K562 (cell line): ENCODE measurements around the gene LRRK1. TPM values are rescaled to one million over a fixed set of nuclear protein-coding genes. Genes with fewer than 3 reads are reported as not detected.
A peak's percentile ranks its signal among the peaks of the same experiment; 100 is the strongest.

Source experiments
- ATAC-seq: fragments of 200-7000 bp; cut with Tn5 transposase; 3 replicates; pipeline ENCODE4 v1.9.1; 2020; ENCODE audit warnings: moderate library complexity
- BruUV-seq: library from RNA; stranded (reverse); fragments of 400-500 nt; replicated peaks from 2 replicates; lab custom pipeline; 2021; lab: Mats Ljungman, UMichigan
- CTCF ChIA-PET: fragments of 300-600 bp; formaldehyde crosslinking; extraction: SDS; loops from one replicate; lab custom pipeline; 2021; ENCODE audit warnings: low intra/inter-chr PET ratio; lab: Yijun Ruan, JAX
- POLR2A ChIA-PET: fragments of 300-600, 350-650 bp; sonication (Branson Sonifier 250); formaldehyde crosslinking; extraction: SDS; loops from one replicate; lab custom pipeline; 2021; ENCODE audit warnings: antibody characterized with exemption, inconsistent platforms; lab: Yijun Ruan, JAX
- DNase-seq, 4 experiments: peaks; one replicate each; pipeline versions ENCODE4 v3.0.0 to v3.0.0-alpha.2; 2011 to 2018; ENCODE audit warnings: low spot score in 3 of 4, mixed read lengths in 3 of 4; ENCODE audit errors: extremely low read depth in 1 of 4
- FAIRE-seq: peaks from 2 replicates; lab custom pipeline; 2011; peaks lifted over from hg19 to GRCh38; lab: Jason Lieb, UNC
- H2AFZ ChIP-seq: 2 replicates; pipeline ENCODE4 v1.6.0; 2011; ENCODE audit warnings: low read depth, low read length, control low read depth, inconsistent platforms
- H3K27ac ChIP-seq: fragments of 200-600 bp; 3 replicates; pipeline ENCODE4 v1.8.0; 2011; ENCODE audit warnings: low read depth, mild to moderate bottlenecking, control low read depth, inconsistent platforms, low read length, moderate library complexity, mixed read lengths; ENCODE audit errors: extremely low read depth
- H3K27me3 ChIP-seq, 2 experiments: fragments of 300-600 bp in 1 of 2; 2 replicates in 1 of 2; 3 replicates in 1 of 2; pipeline versions ENCODE4 v1.6.0 to v1.8.0; 2011; ENCODE audit warnings: inconsistent platforms in 2 of 2, low read length in 2 of 2, mild to moderate bottlenecking in 1 of 2, mixed read lengths in 1 of 2, moderate library complexity in 1 of 2; ENCODE audit not compliant: control insufficient read depth in 2 of 2, insufficient read depth in 2 of 2
- H3K36me3 ChIP-seq: fragments of 300-600 bp; 3 replicates; pipeline ENCODE4 v1.8.0; 2011; ENCODE audit warnings: mild to moderate bottlenecking, low read length, inconsistent platforms; ENCODE audit not compliant: control insufficient read depth, insufficient read depth
- H3K4me1 ChIP-seq, 2 experiments: fragments of 200-600 bp in 1 of 2; replicated peaks in 1 of 2; 2 replicates in 1 of 2; 3 replicates in 1 of 2; pipeline versions ENCODE4 v1.5.1 to v1.8.0; 2011; ENCODE audit warnings: inconsistent platforms in 2 of 2, low read length in 2 of 2, mild to moderate bottlenecking in 1 of 2, mixed read lengths in 1 of 2, moderate library complexity in 1 of 2; ENCODE audit not compliant: control insufficient read depth in 2 of 2, insufficient read depth in 2 of 2
- H3K4me2 ChIP-seq: 2 replicates; pipeline ENCODE4 v1.6.1; 2011; ENCODE audit warnings: low read length, control low read depth, inconsistent platforms, mixed read lengths; ENCODE audit not compliant: insufficient read depth
- H3K4me3 ChIP-seq: fragments of 200-600 bp; sonication (generic), shearing (Covaris generic); 2 replicates; pipeline ENCODE4 v1.5.1; 2016; ENCODE audit warnings: control low read depth, inconsistent platforms
- H3K79me2 ChIP-seq: fragments of 200-600 bp; 3 replicates; pipeline ENCODE4 v1.8.0; 2011; ENCODE audit warnings: low read length, inconsistent platforms; ENCODE audit not compliant: control insufficient read depth, insufficient read depth
- H3K9ac ChIP-seq, 2 experiments: 2 replicates each; pipeline versions ENCODE4 v1.6.0 to v1.6.1; 2011; ENCODE audit warnings: low read depth in 2 of 2, low read length in 2 of 2, control low read depth in 1 of 2, inconsistent platforms in 1 of 2, mild to moderate bottlenecking in 1 of 2, mixed read lengths in 1 of 2; ENCODE audit not compliant: insufficient read depth in 1 of 2
- H3K9me1 ChIP-seq: one replicate; pipeline ENCODE4 v1.6.0; 2011; ENCODE audit warnings: inconsistent platforms, mild to moderate bottlenecking, low read length, moderate library complexity; ENCODE audit not compliant: control insufficient read depth, insufficient read depth
- H3K9me3 ChIP-seq: replicated peaks from 2 replicates; pipeline ENCODE4 v1.5.1; 2011; ENCODE audit warnings: low read depth, low read length, inconsistent platforms; ENCODE audit not compliant: control insufficient read depth, insufficient read depth
- H4K20me1 ChIP-seq: replicated peaks from 2 replicates; pipeline ENCODE4 v1.6.1; 2011; ENCODE audit warnings: low read length, inconsistent platforms, mixed read lengths; ENCODE audit not compliant: control insufficient read depth, insufficient read depth
- CBX5 ChIP-seq: IDR thresholded peaks from 2 replicates; pipeline ENCODE4 v1.6.1; 2014; ENCODE audit warnings: low read depth, borderline replicate concordance
- GATA2 ChIP-seq: sonication (generic); formaldehyde crosslinking; IDR thresholded peaks from 2 replicates; pipeline ENCODE4 v1.4.0; 2020; ENCODE audit warnings: mild to moderate bottlenecking, missing genetic modification reagents
- HDGF ChIP-seq: fragments of 450-650 bp; IDR thresholded peaks from 2 replicates; pipeline ENCODE4 v1.6.1; 2016
- JUNB ChIP-seq: fragments of 450-650 bp; formaldehyde crosslinking; conservative IDR thresholded peaks from 2 replicates; pipeline ENCODE4 v1.4.0; 2020; ENCODE audit warnings: mild to moderate bottlenecking
- NFE2 ChIP-seq: IDR thresholded peaks from 2 replicates; pipeline ENCODE4 v1.6.1; 2014; ENCODE audit warnings: antibody characterized with exemption, low read depth
- PHF8 ChIP-seq: fragments of 200-600 bp; sonication (generic); IDR thresholded peaks from 2 replicates; pipeline ENCODE4 v1.6.1; 2012; ENCODE audit warnings: mixed run types, mild to moderate bottlenecking, inconsistent platforms, low read length, moderate library complexity, borderline replicate concordance
- RBM34 ChIP-seq: fragments of 200-400 bp; formaldehyde crosslinking; IDR thresholded peaks from 2 replicates; pipeline ENCODE4 v1.6.1; 2018; ENCODE audit warnings: low read length, borderline replicate concordance; ENCODE audit not compliant: insufficient read depth
- SMARCA5 ChIP-seq: fragments of 450-650 bp; IDR thresholded peaks from 2 replicates; pipeline ENCODE4 v1.6.1; 2016
- SP2 ChIP-seq: IDR thresholded peaks from 2 replicates; pipeline ENCODE4 v1.6.1; 2011; ENCODE audit warnings: mild to moderate bottlenecking, low read depth, low read length, moderate library complexity; ENCODE audit not compliant: poor library complexity, severe bottlenecking; ENCODE audit errors: extremely low read depth
- ZNF280B ChIP-seq: fragments of 250-450 bp; sonication (Bioruptor Pico); IDR thresholded peaks from 2 replicates; pipeline ENCODE4 v1.5.1; 2021; ENCODE audit warnings: mild to moderate bottlenecking
- ZNF79 ChIP-seq: fragments of 250-450 bp; sonication (Bioruptor Pico); IDR thresholded peaks from 2 replicates; pipeline ENCODE4 v1.4.0; 2020; ENCODE audit warnings: low read depth, mild to moderate bottlenecking, moderate library complexity
- ZSCAN29 ChIP-seq: fragments of 450-650 bp; IDR thresholded peaks from 2 replicates; pipeline ENCODE4 v1.6.1; 2017
- WGBS: fragments of 100-300 bp; shearing (Covaris generic); methylation state at CpG from one replicate; pipeline ENCODE4 v1.1.6; 2016; ENCODE audit warnings: low coverage, mixed read lengths; ENCODE audit not compliant: insufficient coverage; ENCODE audit errors: missing lambda C conversion rate; 5-methylcytosine and 5-hydroxymethylcytosine counted together
- in situ Hi-C: fragments of 300-500 bp; cut with MboI; formaldehyde crosslinking; loops from 4 replicates; pipeline ENCODE4 v1.15.0; 2018; ENCODE audit warnings: inconsistent platforms, mixed read lengths
- intact Hi-C: fragments of 100-400 bp; cut with micrococcal nuclease; formaldehyde crosslinking; loops from 2 replicates; pipeline ENCODE4 v1.14.2; 2022
- polyA plus RNA-seq, 8 experiments: library from polyadenylated mRNA; depleted of rRNA in 4 of 8; stranded (reverse) in 5 of 8; unstranded in 3 of 8; fragments of >200 nt; fragmentation: Nextera tagmentation in 2 of 8; fragmentation: Illumina TruSeq in 1 of 8; extraction: Ambion mirVana in 2 of 8; extraction: Trizol in 1 of 8; gene quantifications; 2 replicates each; pipeline versions ENCODE4 v1.2.1 to v1.2.3, GENCODE V29; 2011 to 2014; ENCODE audit warnings: inconsistent platforms in 1 of 8, missing spikeins in 1 of 8
- total RNA-seq, 7 experiments: library from RNA; depleted of rRNA in 6 of 7; stranded (reverse); fragments of >200 nt in 6 of 7; fragmentation: Illumina TruSeq in 2 of 7; extraction: Trizol in 2 of 7; gene quantifications; 2 replicates each; pipeline versions ENCODE4 v1.2.1 to v1.2.3, GENCODE V29; 2011 to 2021; ENCODE audit warnings: low replicate concordance in 1 of 7

Gene LRRK1
- total and polyA plus RNA-seq, 9 of the 15 experiments (the other 6 are each of a cell fraction or from before 2014, with no cell fraction given), result 0.01 to 1.5 (median 0.11) TPM

DNA sequence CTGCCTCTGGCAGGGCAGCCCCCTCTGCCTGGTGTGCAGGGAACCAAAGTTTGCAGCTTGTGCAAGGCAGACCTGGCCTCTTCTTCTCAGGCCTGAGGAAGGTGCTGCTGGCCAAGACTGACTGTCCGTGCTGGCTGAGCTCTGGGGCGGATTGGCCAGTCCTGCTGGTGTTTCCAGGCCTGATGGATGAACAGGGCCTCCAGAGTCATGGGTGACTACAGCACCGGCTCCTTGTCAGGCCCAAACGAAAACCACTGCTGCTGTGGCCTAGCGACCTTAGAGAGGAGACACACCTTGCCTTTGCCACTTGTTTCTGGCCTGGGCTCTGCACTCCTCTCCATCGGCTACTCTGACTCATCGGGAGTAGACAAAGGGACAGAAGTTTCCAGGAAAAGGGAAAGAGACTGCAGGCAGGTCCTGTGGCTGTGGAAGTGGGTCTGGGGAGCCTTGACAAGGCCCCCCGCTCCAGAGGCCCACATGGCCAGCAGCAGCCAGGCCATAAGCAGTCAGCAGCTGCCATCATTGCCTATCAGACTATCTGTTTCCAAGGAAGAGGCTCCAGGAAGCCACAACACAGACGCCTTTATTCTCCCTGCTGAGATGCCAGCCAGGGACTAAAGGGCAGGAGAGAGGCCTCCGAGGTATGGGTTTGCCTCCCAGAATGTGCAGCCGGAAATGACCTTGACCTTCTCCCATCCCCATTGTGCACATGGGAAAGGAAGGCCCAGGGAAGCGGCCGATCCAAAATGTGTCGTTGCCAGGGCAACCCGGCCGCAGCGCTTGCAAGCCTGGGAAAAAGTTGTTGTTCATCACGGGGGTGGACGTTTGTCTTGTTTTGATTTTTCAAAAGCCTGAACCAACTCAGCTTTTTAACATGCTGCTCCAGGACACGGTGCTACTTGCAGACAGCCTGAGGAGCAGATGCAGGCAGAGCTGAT lies 172.2 kb downstream of the LRRK1 start (continued):
- TF ChIP-seq ZNF280B (no peak), HDGF (no peak)

- peak overlapping the region in 1 of 2 experiments; percentile 39; a peak in 1 of 4 replicates for H3K9ac ChIP-seq
Observed at GRCh38 chr15:101092156-101092866, 173.2 kb downstream of the LRRK1 start.

More at GRCh38 chr15:101092156-101092866, 173.2 kb downstream of the LRRK1 start:
- Histone ChIP-seq H3K36me3 (no peaks in the 10 kb centered on the region), H3K79me2 (peaks cover 4% of the 10 kb centered on the region; the same call in 1 of the 3 replicates), H3K27me3 (peaks cover 4 to 18% of the 10 kb centered on the region in 2 experiments; a peak in 3 of 5 replicates), H3K4me2 (no peak overlapping the region), H3K9me3 (no peaks in the 10 kb centered on the region), H2AFZ (peak overlapping the region; percentile 9; the same call in 1 of the 2 replicates), H4K20me1 (no peaks in the 10 kb centered on the region), H3K4me3 (no peak overlapping the region), H3K4me1 (peaks cover 4 to 18% of the 10 kb centered on the region in 2 experiments; a peak in 4 of 5 replicates), H3K27ac (no peak overlapping the region), H3K9me1 (no peaks in the 10 kb centered on the region)
- no TSS peak for BruUV-seq
- intact Hi-C loops (no loop called here), in situ Hi-C loops (no loop called here)
- FAIRE-seq (no peak), DNase-seq (no peak), ATAC-seq (no peak)
- 42% methylated on average over 9 of the region's 11 CpGs for WGBS
- TF ChIP-seq NFE2 (no peak), CBX5 (no peak), RBM34 (no peak), SP2 (no peak), JUNB (no peak), PHF8 (no peak), ZNF79 (CRISPR knock-in tag) (no peak), ZSCAN29 (no peak), GATA2 (CRISPR knock-in tag) (no peak), SMARCA5 (no peak)
- ChIA-PET CTCF (no interaction called here), POLR2A (interaction anchor here (0.6 to 1.6 kb wide), 2 partner anchors 22 to 27 kb away, joined by 3 to 4 read pairs; no protein-coding TSS in a partner anchor)
